Lower leg skin (tissue), 4 donors: ENCODE results near the gene FHOD3. TPM values are rescaled to one million over a fixed set of nuclear protein-coding genes. Genes with fewer than 3 reads are reported as not detected.

Experiments used
- DNase-seq, 2 donors: peaks; one replicate each; pipeline ENCODE4 v3.0.0-alpha.2; 2019; ENCODE audit warnings: low spot score in 2 of 2
- H3K4me3 ChIP-seq: fragments of 200-600 bp; sonication (generic); 2 replicates; pipeline ENCODE4 v1.5.1; 2017; ENCODE audit warnings: mild to moderate bottlenecking, low read depth; ENCODE audit not compliant: poor library complexity, severe bottlenecking
- CTCF ChIP-seq, 3 donors: fragments of 450-650 bp; IDR thresholded peaks; one replicate each; pipeline ENCODE4 v1.5.1; 2016; ENCODE audit warnings: antibody characterized with exemption in 3 of 3, mild to moderate bottlenecking in 3 of 3, moderate library complexity in 2 of 3
- POLR2A ChIP-seq, 2 donors: fragments of 450-650 bp; IDR thresholded peaks; one replicate each; pipeline ENCODE4 v1.6.1; 2016 to 2017; ENCODE audit warnings: antibody characterized with exemption in 2 of 2, mild to moderate bottlenecking in 1 of 2, moderate library complexity in 1 of 2
- WGBS, 2 donors: methylation state at CpG; one replicate each; pipeline ENCODE4 v1.1.5; 2018; 5-methylcytosine and 5-hydroxymethylcytosine counted together
- intact Hi-C: fragments of 100-400 bp; cut with DNase I; formaldehyde crosslinking; loops from one replicate; pipeline ENCODE4 v1.15.0; 2023; ENCODE audit warnings: low total_unique reads
- total RNA-seq, 4 donors: library from RNA; depleted of rRNA; stranded (reverse); fragments of >200 nt; gene quantifications; one replicate each; pipeline ENCODE4 v1.1.0, GENCODE V29; 2016

Gene FHOD3
- total RNA-seq, 4 donors from 2014 or later: 5.3 to 15.1 (median 7.8) TPM

- intact Hi-C loops: no loop called here
- 83 to 86% methylated on average over 3 of the region's 3 CpGs for whole genome bisulfite sequencing, 2 donors
- no peak overlapping the region for H3K4me3 ChIP-seq
- TF ChIP-seq POLR2A (IDR thresholded peaks at IDR 0.05): no peak
- no peak for TF ChIP-seq CTCF (IDR thresholded peaks at IDR 0.05)
- DNase-seq: no peak
Measured at GRCh38 chr18:36442717-36443116, 145.2 kb downstream of the FHOD3 start.

- TF ChIP-seq CTCF (IDR thresholded peaks at IDR 0.05): no peak
- no peak for TF ChIP-seq POLR2A (IDR thresholded peaks at IDR 0.05)
- peak in 1 of 2 donors; percentile 34 for DNase-seq
- H3K4me3 ChIP-seq: no peak overlapping the region
- 79 to 82% methylated on average over 11 of the region's 11 CpGs for WGBS, 2 donors
- intact Hi-C loops: no loop called here
Measured at GRCh38 chr18:36446059-36446458, 148.5 kb downstream of the FHOD3 start.

GRCh38 chr18:36448384-36449290, 151.1 kb downstream of the FHOD3 start:
- H3K4me3 ChIP-seq: no peak overlapping the region
- DNase-seq: peak in 1 of 2 donors; percentile 75
- TF ChIP-seq POLR2A (IDR thresholded peaks at IDR 0.05) (no peak), CTCF (IDR thresholded peaks at IDR 0.05) (no peak)
- 85 to 89% methylated on average over 3 of the region's 3 CpGs for WGBS, 2 donors
- intact Hi-C loops: no loop called here

- intact Hi-C loops: no loop called here
- DNase-seq: no peak
- 40 to 49% methylated on average over 2 of the region's 2 CpGs for WGBS, 2 donors
- TF ChIP-seq POLR2A (IDR thresholded peaks at IDR 0.05): no peak
- no peak for TF ChIP-seq CTCF (IDR thresholded peaks at IDR 0.05)
- no peak overlapping the region for H3K4me3 ChIP-seq
Measured at GRCh38 chr18:36449451-36449850, 151.9 kb downstream of the FHOD3 start.

GRCh38 chr18:36450264-36450663, 152.8 kb downstream of the FHOD3 start:
- no peak overlapping the region for H3K4me3 ChIP-seq
- 79 to 86% methylated on average over 6 of the region's 6 CpGs for WGBS, 2 donors
- intact Hi-C loops: no loop called here
- peak in 1 of 2 donors; percentile 39 for DNase-seq
- TF ChIP-seq CTCF (IDR thresholded peaks at IDR 0.05) (no peak), POLR2A (IDR thresholded peaks at IDR 0.05) (no peak)
